Naive thymus-derived CD4-positive, alpha-beta T cell (primary cell): ENCODE results near the gene ATG7. TPM values are rescaled to one million over a fixed set of nuclear protein-coding genes. Genes with fewer than 3 reads are reported as not detected.

Experiments used
- ATAC-seq: fragments of 150-1000 bp; cut with Tn5 transposase; 2 replicates; pipeline ENCODE4 v1.10.0; 2021; ENCODE audit warnings: mild to moderate bottlenecking, moderate library complexity
- CTCF ChIA-PET: fragments of 350-600 bp; sonication (Branson Sonifier 250); formaldehyde crosslinking; loops from one replicate; lab custom pipeline; 2021; ENCODE audit warnings: antibody characterized with exemption; lab: Charles Lee
- POLR2A ChIA-PET: fragments of 350-600 bp; sonication (Branson Sonifier 250); formaldehyde crosslinking; loops from one replicate; lab custom pipeline; 2021; ENCODE audit warnings: antibody characterized with exemption, inconsistent platforms; lab: Charles Lee
- DNase-seq, 9 donors: peaks; one replicate each; pipeline versions ENCODE4 v3.0.0 to v3.0.0-alpha.2; 2020 to 2022; ENCODE audit warnings: mixed read lengths in 1 of 9
- H3K27ac ChIP-seq: one replicate; pipeline ENCODE4 v1.7.0; 2013; ENCODE audit warnings: mild to moderate bottlenecking, low read depth, low read length, moderate library complexity
- H3K27me3 ChIP-seq, 2 donors: one replicate each; pipeline ENCODE4 v1.7.0; 2013; ENCODE audit warnings: low read length in 2 of 2, mild to moderate bottlenecking in 2 of 2, moderate library complexity in 2 of 2; ENCODE audit not compliant: control insufficient read depth in 2 of 2, insufficient read depth in 2 of 2
- H3K36me3 ChIP-seq, 3 experiments: 1 replicate in 2 of 3; 2 replicates in 1 of 3; pipeline ENCODE4 v1.7.0; 2013; ENCODE audit warnings: low read length in 3 of 3, mild to moderate bottlenecking in 3 of 3, moderate library complexity in 1 of 3; ENCODE audit not compliant: insufficient read depth in 3 of 3, control insufficient read depth in 2 of 3
- H3K4me1 ChIP-seq, 2 donors: one replicate each; pipeline ENCODE4 v1.7.0; 2013; ENCODE audit warnings: low read length in 2 of 2, mild to moderate bottlenecking in 2 of 2, moderate library complexity in 1 of 2; ENCODE audit not compliant: control insufficient read depth in 2 of 2, insufficient read depth in 2 of 2
- H3K4me3 ChIP-seq: 2 replicates; pipeline ENCODE4 v1.7.0; 2013; ENCODE audit warnings: mild to moderate bottlenecking, low read length
- H3K9me3 ChIP-seq, 3 experiments: 1 replicate in 2 of 3; 2 replicates in 1 of 3; pipeline ENCODE4 v1.7.0; 2013; ENCODE audit warnings: low read length in 3 of 3; ENCODE audit not compliant: control insufficient read depth in 2 of 3
- H3K27ac Mint-ChIP-seq, 9 donors: one replicate each; pipeline ENCODE4 v1.8.0; 2020 to 2022; ENCODE audit warnings: mixed read lengths in 9 of 9, mild to moderate bottlenecking in 8 of 9, moderate library complexity in 5 of 9, inconsistent platforms in 2 of 9
- H3K27me3 Mint-ChIP-seq, 5 donors: one replicate each; pipeline ENCODE4 v1.8.0; 2021 to 2022; ENCODE audit warnings: mixed read lengths in 5 of 5, mild to moderate bottlenecking in 1 of 5
- H3K36me3 Mint-ChIP-seq, 5 donors: one replicate each; pipeline ENCODE4 v1.8.0; 2020 to 2022; ENCODE audit warnings: mixed read lengths in 5 of 5, mild to moderate bottlenecking in 3 of 5, inconsistent platforms in 1 of 5
- H3K4me1 Mint-ChIP-seq, 7 donors: one replicate each; pipeline ENCODE4 v1.8.0; 2020 to 2022; ENCODE audit warnings: mixed read lengths in 7 of 7, mild to moderate bottlenecking in 3 of 7, inconsistent platforms in 1 of 7
- H3K4me3 Mint-ChIP-seq, 10 donors: one replicate each; pipeline ENCODE4 v1.8.0; 2020 to 2022; ENCODE audit warnings: mild to moderate bottlenecking in 10 of 10, mixed read lengths in 10 of 10, moderate library complexity in 6 of 10, inconsistent platforms in 2 of 10
- H3K9me3 Mint-ChIP-seq, 11 donors: one replicate each; pipeline ENCODE4 v1.8.0; 2020 to 2022; ENCODE audit warnings: mixed read lengths in 11 of 11, mild to moderate bottlenecking in 4 of 11, inconsistent platforms in 1 of 11, moderate library complexity in 1 of 11
- intact Hi-C, 2 donors: fragments of 100-400 bp; cut with micrococcal nuclease; formaldehyde crosslinking; loops; one replicate each; pipeline ENCODE4 v1.15.1; 2023
- polyA plus RNA-seq, 2 donors: library from polyadenylated mRNA; unstranded; fragments of 300-500 nt; fragmentation: Illumina TruSeq; gene quantifications; one replicate each; pipeline ENCODE4 v1.2.3, GENCODE V29; 2021
- total RNA-seq, 6 experiments: library from RNA in 5 of 6; stranded (reverse) in 5 of 6; gene quantifications; 1 replicate in 5 of 6; 2 replicates in 1 of 6; pipeline ENCODE4 v1.2.3 and lab custom pipeline; 2021 to 2026

Gene ATG7
- total and polyA plus RNA-seq, 7 experiments from 2014 or later = 12.0 to 80.3 (median 33.6) TPM

- intact Hi-C loops = loop anchor here in 1 of 2 donors (2.0 kb wide), 1 partner anchor 17 kb away; no protein-coding TSS in a partner anchor
- POLR2A ChIA-PET = interaction anchor here (0.6 kb wide), 1 partner anchor 335 kb away, joined by 3 read pairs; no protein-coding TSS in a partner anchor
- H3K4me1 Mint-ChIP-seq = peaks cover 0 to 29% (median 8%) of the 10 kb centered on the region in 7 donors
- no peak for DNase-seq
- Histone ChIP-seq H3K27me3 (no peaks in the 10 kb centered on the region), H3K36me3 (peaks cover 4 to 66% (median 7%) of the 10 kb centered on the region in 3 experiments), H3K4me1 (peaks cover 0 to 18% of the 10 kb centered on the region in 2 donors), H3K27ac (no peak overlapping the region), H3K9me3 (no peaks in the 10 kb centered on the region), H3K4me3 (no peak overlapping the region)
- no peaks in the 10 kb centered on the region for H3K27me3 Mint-ChIP-seq
- no peak overlapping the region for H3K4me3 Mint-ChIP-seq
- H3K27ac Mint-ChIP-seq = peak overlapping the region in 1 of 9 donors; percentile 57
- H3K9me3 Mint-ChIP-seq = no peaks in the 10 kb centered on the region
- peaks cover 12 to 72% (median 42%) of the 10 kb centered on the region in 5 donors for H3K36me3 Mint-ChIP-seq
- no peak for ATAC-seq
- CTCF ChIA-PET = no interaction called here
Observed at GRCh38 chr3:11307830-11308432, 35.7 kb downstream of the ATG7 start.

GRCh38 chr3:11310258-11310657, 38.1 kb downstream of the ATG7 start:
- no peaks in the 10 kb centered on the region for H3K27me3 Mint-ChIP-seq
- Histone ChIP-seq H3K27ac (no peak overlapping the region), H3K9me3 (no peaks in the 10 kb centered on the region), H3K27me3 (no peaks in the 10 kb centered on the region), H3K4me3 (no peak overlapping the region), H3K36me3 (peaks cover 7 to 77% (median 8%) of the 10 kb centered on the region in 3 experiments), H3K4me1 (peaks cover 0 to 18% of the 10 kb centered on the region in 2 donors)
- intact Hi-C loops = no loop called here
- ATAC-seq = no peak
- POLR2A ChIA-PET = no interaction called here
- peaks cover 0 to 23% (median 4%) of the 10 kb centered on the region in 7 donors for H3K4me1 Mint-ChIP-seq
- CTCF ChIA-PET = no interaction called here
- H3K9me3 Mint-ChIP-seq = no peaks in the 10 kb centered on the region
- H3K4me3 Mint-ChIP-seq = no peak overlapping the region
- no peak overlapping the region for H3K27ac Mint-ChIP-seq
- peaks cover 18 to 75% (median 49%) of the 10 kb centered on the region in 5 donors for H3K36me3 Mint-ChIP-seq
- no peak for DNase-seq

GRCh38 chr3:11312166-11312565, 40.0 kb downstream of the ATG7 start:
- Histone ChIP-seq H3K36me3 (peaks cover 11 to 72% (median 15%) of the 10 kb centered on the region in 3 experiments), H3K27ac (no peak overlapping the region), H3K4me3 (no peak overlapping the region), H3K4me1 (peaks cover 0 to 4% of the 10 kb centered on the region in 2 donors), H3K27me3 (no peaks in the 10 kb centered on the region), H3K9me3 (no peaks in the 10 kb centered on the region)
- peaks cover 29 to 75% (median 50%) of the 10 kb centered on the region in 5 donors for H3K36me3 Mint-ChIP-seq
- DNase-seq (no peak), ATAC-seq (no peak)
- H3K4me3 Mint-ChIP-seq = no peak overlapping the region
- ChIA-PET POLR2A (no interaction called here), CTCF (no interaction called here)
- H3K27me3 Mint-ChIP-seq = no peaks in the 10 kb centered on the region
- no peak overlapping the region for H3K27ac Mint-ChIP-seq
- intact Hi-C loops = no loop called here
- H3K4me1 Mint-ChIP-seq = peaks cover 0 to 6% (median 0%) of the 10 kb centered on the region in 7 donors
- H3K9me3 Mint-ChIP-seq = no peaks in the 10 kb centered on the region

GRCh38 chr3:11317300-11317699, 45.1 kb downstream of the ATG7 start:
- no peaks in the 10 kb centered on the region for H3K9me3 Mint-ChIP-seq

GRCh38 chr3:11322931-11323330, 50.7 kb downstream of the ATG7 start:
- intact Hi-C loops = no loop called here

More at GRCh38 chr3:11317300-11317699, 45.1 kb downstream of the ATG7 start:
- Histone ChIP-seq H3K4me1 (no peaks in the 10 kb centered on the region), H3K36me3 (peaks cover 8 to 81% (median 12%) of the 10 kb centered on the region in 3 experiments), H3K9me3 (no peaks in the 10 kb centered on the region), H3K27ac (no peak overlapping the region), H3K4me3 (no peak overlapping the region), H3K27me3 (no peaks in the 10 kb centered on the region)
- POLR2A ChIA-PET = no interaction called here
- no peak overlapping the region for H3K27ac Mint-ChIP-seq
- H3K27me3 Mint-ChIP-seq = no peaks in the 10 kb centered on the region
- intact Hi-C loops = no loop called here
- DNase-seq (no peak), ATAC-seq (no peak)
- no peak overlapping the region for H3K4me3 Mint-ChIP-seq
- H3K36me3 Mint-ChIP-seq = peaks cover 27 to 78% (median 52%) of the 10 kb centered on the region in 5 donors
- no peaks in the 10 kb centered on the region for H3K4me1 Mint-ChIP-seq
- CTCF ChIA-PET = interaction anchor here (0.6 kb wide), 1 partner anchor 18 kb away, joined by 3 read pairs; no protein-coding TSS in a partner anchor

GRCh38 chr3:11323813-11324212, 51.6 kb downstream of the ATG7 start:
- H3K9me3 Mint-ChIP-seq = no peaks in the 10 kb centered on the region
- ChIA-PET POLR2A (no interaction called here), CTCF (interaction anchor here (0.5 to 2.5 kb wide), 2 partner anchors 88 to 302 kb away, joined by 3 to 9 read pairs; no protein-coding TSS in a partner anchor)
- H3K4me1 Mint-ChIP-seq = no peaks in the 10 kb centered on the region
- no peaks in the 10 kb centered on the region for H3K9me3 ChIP-seq
- DNase-seq (no peak), ATAC-seq (no peak)
- H3K27ac ChIP-seq = no peak overlapping the region
- intact Hi-C loops = no loop called here
- peaks cover 4 to 48% (median 21%) of the 10 kb centered on the region in 5 donors for H3K36me3 Mint-ChIP-seq
- no peak overlapping the region for H3K4me3 ChIP-seq
- H3K27ac Mint-ChIP-seq = no peak overlapping the region
- no peaks in the 10 kb centered on the region for H3K27me3 Mint-ChIP-seq
- no peaks in the 10 kb centered on the region for H3K27me3 ChIP-seq
- H3K4me3 Mint-ChIP-seq = no peak overlapping the region
- no peaks in the 10 kb centered on the region for H3K4me1 ChIP-seq
- H3K36me3 ChIP-seq = peaks cover 0 to 63% (median 0%) of the 10 kb centered on the region in 3 experiments

More at GRCh38 chr3:11322931-11323330, 50.7 kb downstream of the ATG7 start:
- H3K27me3 Mint-ChIP-seq = no peaks in the 10 kb centered on the region
- ChIA-PET CTCF (interaction anchor here (2.5 kb wide), 1 partner anchor 87 kb away, joined by 9 read pairs; no protein-coding TSS in a partner anchor), POLR2A (no interaction called here)
- H3K27ac Mint-ChIP-seq = peak overlapping the region in 1 of 9 donors; percentile 15
- Histone ChIP-seq H3K9me3 (no peaks in the 10 kb centered on the region), H3K27me3 (no peaks in the 10 kb centered on the region), H3K4me3 (no peak overlapping the region), H3K4me1 (no peaks in the 10 kb centered on the region), H3K36me3 (peaks cover 0 to 71% (median 2%) of the 10 kb centered on the region in 3 experiments), H3K27ac (no peak overlapping the region)
- H3K36me3 Mint-ChIP-seq = peaks cover 9 to 57% (median 28%) of the 10 kb centered on the region in 5 donors
- ATAC-seq (no peak), DNase-seq (no peak)
- H3K4me1 Mint-ChIP-seq = no peaks in the 10 kb centered on the region
- no peaks in the 10 kb centered on the region for H3K9me3 Mint-ChIP-seq
- H3K4me3 Mint-ChIP-seq = no peak overlapping the region
